Measurements from ENCODE around the gene TSPO.
"Not testable (repeated sequence)": the region's sequence is repeated elsewhere in the genome, so short reads cannot be mapped to it uniquely, and the experiment has no call there.

TSPO gene

DNA sequence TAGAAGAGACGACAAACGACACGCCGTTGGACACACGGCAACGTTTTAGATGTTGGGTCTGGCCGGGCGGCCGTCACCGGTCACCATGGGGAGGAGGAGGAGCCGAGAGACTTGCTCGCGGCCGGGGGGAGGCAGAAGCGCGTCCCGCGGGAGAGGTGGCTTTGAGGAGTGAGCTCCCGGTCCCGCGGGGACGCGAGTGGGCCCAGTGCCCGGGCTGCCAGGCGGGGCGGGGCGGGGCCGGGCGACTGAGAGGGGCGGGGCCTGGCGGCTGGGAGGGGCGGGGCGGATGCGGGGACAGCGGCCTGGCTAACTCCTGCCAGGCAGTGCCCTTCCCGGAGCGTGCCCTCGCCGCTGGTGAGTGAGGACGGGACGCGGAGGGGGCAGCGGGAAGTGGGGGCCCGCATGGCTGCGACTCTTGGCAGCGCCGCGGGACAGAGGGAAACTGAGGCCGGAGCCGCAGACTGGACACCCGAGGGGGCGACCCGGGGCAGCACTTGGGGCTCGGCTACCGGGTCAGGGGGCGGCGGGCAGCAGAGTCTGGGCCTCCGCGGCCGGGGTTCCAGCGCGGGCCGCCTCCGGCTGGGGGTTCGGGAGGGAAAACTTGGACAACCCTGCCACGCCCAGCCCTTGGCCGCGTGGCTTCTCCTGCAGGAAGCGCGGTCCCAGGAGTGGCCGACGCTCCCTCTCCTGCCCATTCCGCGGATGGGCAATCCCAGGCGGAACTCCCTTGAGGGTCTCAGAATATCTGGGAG lies at the start of gene TSPO:
TSS of gene TSPO (plus strand) at position 309 of the 752 bp plus-strand sequence. CDS start 7,680 bp downstream, outside the sequence.
- CTCF ChIA-PET, result interaction anchor here (0.9 kb wide), 1 partner anchor 8 kb away, joined by 3 read pairs; no protein-coding TSS in a partner anchor
- Mint-ChIP-seq H3K9me3 (no peaks in the 10 kb centered on the region), H3K4me3 (peak within 1 kb of the TSS; percentile 88), H3K27ac (peak within 1 kb of the TSS; percentile 90), H3K4me1 (peaks cover 45% of the 10 kb centered on the region), H3K36me3 (peaks cover 2% of the 10 kb centered on the region), H3K27me3 (no peaks in the 10 kb centered on the region)
- DNase-seq, result peak; percentile 74

- not testable (repeated sequence) for H3K36me3 Mint-ChIP-seq, H3K4me3 Mint-ChIP-seq, H3K9me3 Mint-ChIP-seq, H3K27ac Mint-ChIP-seq, H3K4me1 Mint-ChIP-seq
- H3K27me3 Mint-ChIP-seq, result peaks cover 15% of the 10 kb centered on the region
- DNase-seq, result peak; percentile 43
- CTCF ChIA-PET, result interaction anchor here (1.4 kb wide), 1 partner anchor 12 kb away, joined by 4 read pairs; no protein-coding TSS in a partner anchor
Measured at GRCh38 chr22:43104056-43104625, 47.2 kb upstream of the TSPO start.

- not testable (repeated sequence) for H3K4me3 Mint-ChIP-seq, H3K9me3 Mint-ChIP-seq, DNase-seq, H3K36me3 Mint-ChIP-seq, H3K4me1 Mint-ChIP-seq, H3K27ac Mint-ChIP-seq
- CTCF ChIA-PET, result interaction anchor here (1.4 kb wide), 1 partner anchor 13 kb away, joined by 4 read pairs; no protein-coding TSS in a partner anchor
- peaks cover 23% of the 10 kb centered on the region for H3K27me3 Mint-ChIP-seq
Measured at GRCh38 chr22:43104950-43105349, 46.4 kb upstream of the TSPO start.

- Mint-ChIP-seq H3K9me3 (no peaks in the 10 kb centered on the region), H3K4me1 (peaks cover 13% of the 10 kb centered on the region)
Measured at GRCh38 chr22:43106302-43106701, 45.1 kb upstream of the TSPO start.

GRCh38 chr22:43109511-43109910 lies 41.8 kb upstream of the TSPO start:
- CTCF ChIA-PET, result interaction anchor here (0.5 to 0.9 kb wide), 3 partner anchors 27 to 282 kb away, joined by 3 to 4 read pairs (median 3); no protein-coding TSS in a partner anchor

More at GRCh38 chr22:43106302-43106701, 45.1 kb upstream of the TSPO start:
- Mint-ChIP-seq H3K4me3 (no peak overlapping the region), H3K36me3 (no peaks in the 10 kb centered on the region), H3K27ac (no peak overlapping the region), H3K27me3 (peaks cover 33% of the 10 kb centered on the region)
- no peak for DNase-seq
- CTCF ChIA-PET, result interaction anchor here (0.6 to 0.7 kb wide), 2 partner anchors 16 to 811 kb away, joined by 3 read pairs; no protein-coding TSS in a partner anchor

GRCh38 chr22:43109921-43110443 lies 41.4 kb upstream of the TSPO start:
- Mint-ChIP-seq H3K9me3 (no peaks in the 10 kb centered on the region), H3K27ac (no peak overlapping the region), H3K27me3 (peaks cover 58% of the 10 kb centered on the region), H3K4me1 (peaks cover 7% of the 10 kb centered on the region), H3K36me3 (no peaks in the 10 kb centered on the region), H3K4me3 (peak overlapping the region; percentile 61)
- CTCF ChIA-PET, result interaction anchor here (0.7 to 0.9 kb wide), 3 partner anchors 12 to 283 kb away, joined by 3 to 4 read pairs (median 3); no protein-coding TSS in a partner anchor
- DNase-seq, result peak; percentile 25

More at GRCh38 chr22:43109511-43109910, 41.8 kb upstream of the TSPO start:
- peaks cover 7% of the 10 kb centered on the region for H3K4me1 Mint-ChIP-seq
- H3K27me3 Mint-ChIP-seq, result peaks cover 58% of the 10 kb centered on the region
- H3K9me3 Mint-ChIP-seq, result no peaks in the 10 kb centered on the region
- DNase-seq, result no peak
- peak overlapping the region; percentile 15 for H3K4me3 Mint-ChIP-seq
- H3K36me3 Mint-ChIP-seq, result no peaks in the 10 kb centered on the region
- no peak overlapping the region for H3K27ac Mint-ChIP-seq

- no peak within 1 kb of the TSS for H3K27ac Mint-ChIP-seq
- H3K9me3 Mint-ChIP-seq, result no peaks in the 10 kb centered on the region
- H3K4me3 Mint-ChIP-seq, result peak within 1 kb of the TSS; percentile 62
- CTCF ChIA-PET, result interaction anchor here (0.7 to 0.9 kb wide), 2 partner anchors 11 to 28 kb away, joined by 3 read pairs; no protein-coding TSS in a partner anchor
- peak; percentile 69 for DNase-seq
- H3K27me3 Mint-ChIP-seq, result peaks cover 58% of the 10 kb centered on the region
- peaks cover 7% of the 10 kb centered on the region for H3K4me1 Mint-ChIP-seq
- no peaks in the 10 kb centered on the region for H3K36me3 Mint-ChIP-seq
Measured at GRCh38 chr22:43110444-43110926, 40.9 kb upstream of the TSPO start, which contains the start of gene BIK. Gene BIK (plus strand): TSS chr22:43110750. CDS start chr22:43124023, 13,273 bp downstream.

GRCh38 chr22:43110927-43111623 lies 40.3 kb upstream of the TSPO start:
- DNase-seq, result peak; percentile 65
- no peaks in the 10 kb centered on the region for H3K9me3 Mint-ChIP-seq
- peaks cover 7% of the 10 kb centered on the region for H3K4me1 Mint-ChIP-seq
- peaks cover 58% of the 10 kb centered on the region for H3K27me3 Mint-ChIP-seq
- H3K27ac Mint-ChIP-seq, result no peak overlapping the region
- H3K4me3 Mint-ChIP-seq, result peak overlapping the region; percentile 62
- CTCF ChIA-PET, result interaction anchor here (0.9 kb wide), 1 partner anchor 24 kb away, joined by 3 read pairs; no protein-coding TSS in a partner anchor
- no peaks in the 10 kb centered on the region for H3K36me3 Mint-ChIP-seq

DNA sequence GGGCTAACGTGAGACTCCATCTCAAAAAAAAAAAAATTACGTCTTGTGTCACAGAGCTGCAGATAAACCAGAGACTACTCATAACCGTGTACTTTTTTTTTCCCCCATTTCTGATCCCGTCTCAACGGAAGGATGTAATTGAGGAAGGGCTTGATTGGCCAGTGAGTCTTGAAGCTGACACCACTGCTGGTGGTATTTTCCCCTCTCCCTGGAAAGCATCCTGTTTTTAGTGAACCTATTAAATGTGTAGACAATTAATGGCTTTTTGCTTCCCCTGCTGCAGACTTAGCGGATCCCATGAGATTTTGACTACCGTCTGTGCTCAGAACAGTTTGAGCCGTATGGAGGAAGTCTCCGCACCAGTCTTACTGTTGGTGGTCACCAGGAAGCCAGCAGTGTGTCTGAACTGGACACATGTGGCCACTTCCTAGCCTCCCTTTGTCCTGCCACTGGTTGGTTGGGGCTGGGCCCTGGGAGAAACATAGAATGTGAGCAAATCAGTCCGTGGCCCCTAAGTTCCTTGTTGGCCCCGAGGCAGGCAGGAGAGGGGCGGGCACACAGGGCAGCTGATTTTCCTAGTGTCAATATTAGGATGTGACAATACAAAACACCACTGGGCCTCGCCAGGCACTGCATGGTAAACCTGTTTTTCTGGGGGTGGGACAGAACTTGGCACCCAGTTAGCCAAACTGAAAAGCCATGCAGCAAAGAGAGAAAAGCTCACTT lies 37.7 kb upstream of the TSPO start:
- H3K9me3 Mint-ChIP-seq, result no peaks in the 10 kb centered on the region
- CTCF ChIA-PET, result interaction anchor here (1.4 kb wide), 1 partner anchor 23 kb away, joined by 4 read pairs; no protein-coding TSS in a partner anchor

DNA sequence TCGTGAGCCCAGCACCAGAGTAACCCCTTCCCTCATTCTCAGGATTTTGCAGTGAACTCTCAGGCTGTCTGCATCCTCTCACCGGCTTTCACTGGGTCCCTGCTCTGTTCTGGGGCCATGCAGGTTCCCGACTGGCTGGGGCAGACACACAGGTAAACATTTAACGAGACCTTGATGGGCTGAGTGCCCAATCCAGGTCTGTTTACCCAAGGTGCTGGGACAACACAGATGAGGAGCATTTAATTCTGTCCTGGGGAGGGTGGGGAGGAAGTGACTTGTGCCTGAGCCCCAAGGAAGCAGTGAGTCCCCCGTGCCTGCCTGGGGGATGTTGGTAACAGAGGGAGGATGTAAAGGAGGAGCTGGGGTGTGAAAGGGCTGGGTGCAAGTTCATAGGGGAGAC lies 36.4 kb upstream of the TSPO start:
- CTCF ChIA-PET, result no interaction called here
- H3K4me3 Mint-ChIP-seq, result no peak overlapping the region
- H3K27me3 Mint-ChIP-seq, result peaks cover 35% of the 10 kb centered on the region
- peaks cover 7% of the 10 kb centered on the region for H3K4me1 Mint-ChIP-seq
- DNase-seq, result no peak
- no peaks in the 10 kb centered on the region for H3K36me3 Mint-ChIP-seq
- H3K9me3 Mint-ChIP-seq, result no peaks in the 10 kb centered on the region
- H3K27ac Mint-ChIP-seq, result no peak overlapping the region

More for the DNA sequence above, 37.7 kb upstream of the TSPO start:
- Mint-ChIP-seq H3K36me3 (no peaks in the 10 kb centered on the region), H3K4me1 (peaks cover 7% of the 10 kb centered on the region), H3K4me3 (no peak overlapping the region), H3K27ac (no peak overlapping the region), H3K27me3 (peaks cover 47% of the 10 kb centered on the region)
- DNase-seq, result no peak

DNA sequence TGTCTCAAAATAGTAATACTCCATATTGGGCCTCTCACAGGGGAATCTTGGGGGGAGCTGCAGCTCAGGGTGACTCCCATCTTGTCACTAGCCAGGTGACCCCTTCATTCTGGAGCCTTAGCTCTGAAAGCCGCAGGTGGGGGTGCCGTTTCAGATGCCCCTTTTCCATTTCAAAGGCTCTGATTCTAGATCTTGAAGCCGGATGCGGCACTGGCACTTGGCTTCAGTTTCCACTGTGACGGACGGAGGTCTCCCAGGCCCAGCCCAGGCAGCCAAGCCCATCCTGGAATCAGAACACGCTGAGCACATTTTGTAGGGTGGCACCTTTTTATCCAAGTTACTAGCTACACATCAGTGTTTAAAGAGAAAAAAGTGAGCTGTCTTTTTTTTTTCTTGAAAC lies 34.4 kb upstream of the TSPO start:
- Mint-ChIP-seq H3K36me3 (no peaks in the 10 kb centered on the region), H3K27me3 (peaks cover 22% of the 10 kb centered on the region), H3K9me3 (no peaks in the 10 kb centered on the region), H3K4me3 (no peak overlapping the region), H3K27ac (no peak overlapping the region), H3K4me1 (no peaks in the 10 kb centered on the region)
- DNase-seq, result no peak
- CTCF ChIA-PET, result no interaction called here

- Mint-ChIP-seq H3K27ac (no peak overlapping the region), H3K36me3 (no peaks in the 10 kb centered on the region), H3K27me3 (peaks cover 9% of the 10 kb centered on the region), H3K4me1 (no peaks in the 10 kb centered on the region), H3K9me3 (no peaks in the 10 kb centered on the region), H3K4me3 (no peak overlapping the region)
- no peak for DNase-seq
- CTCF ChIA-PET, result no interaction called here
Measured at GRCh38 chr22:43118024-43118849, 33.1 kb upstream of the TSPO start.
